Hepatocyte (in vitro differentiated cells): Measurements from ENCODE around the gene RAB3IL1. TPM values are rescaled to one million over a fixed set of nuclear protein-coding genes. Genes with fewer than 3 reads are reported as not detected.

Experiments
- DNase-seq: peaks from one replicate; pipeline ENCODE4 v3.0.0-alpha.2; 2016; ENCODE audit warnings: low spot score
- H2AFZ ChIP-seq: fragments of 200-600 bp; sonication (generic); 2 replicates; pipeline ENCODE4 v1.6.0; 2016; ENCODE audit warnings: antibody characterized with exemption, mild to moderate bottlenecking
- H3K27ac ChIP-seq: fragments of 200-600 bp; sonication (generic); 2 replicates; pipeline ENCODE4 v1.5.1; 2016; ENCODE audit warnings: mild to moderate bottlenecking
- H3K27me3 ChIP-seq: fragments of 200-600 bp; sonication (generic); 2 replicates; pipeline ENCODE4 v1.6.1; 2016
- H3K36me3 ChIP-seq: fragments of 200-600 bp; sonication (generic); replicated peaks from 2 replicates; pipeline ENCODE4 v1.5.1; 2016; ENCODE audit warnings: low read depth; ENCODE audit not compliant: insufficient read depth
- H3K4me1 ChIP-seq: fragments of 200-600 bp; sonication (generic); 2 replicates; pipeline ENCODE4 v1.5.1; 2016; ENCODE audit warnings: mild to moderate bottlenecking, moderate library complexity; ENCODE audit not compliant: insufficient read depth
- H3K4me2 ChIP-seq: fragments of 200-600 bp; sonication (generic); 2 replicates; pipeline ENCODE4 v1.6.0; 2016
- H3K4me3 ChIP-seq: fragments of 200-600 bp; sonication (generic); 2 replicates; pipeline ENCODE4 v1.5.1; 2016; ENCODE audit warnings: mild to moderate bottlenecking
- H3K79me2 ChIP-seq: fragments of 200-600 bp; sonication (generic); 2 replicates; pipeline ENCODE4 v1.6.0; 2017; ENCODE audit warnings: mild to moderate bottlenecking
- H3K9me2 ChIP-seq: fragments of 200-600 bp; sonication (generic); replicated peaks from 2 replicates; pipeline ENCODE4 v1.6.0; 2017; ENCODE audit warnings: mild to moderate bottlenecking; ENCODE audit not compliant: insufficient read depth
- H3K9me3 ChIP-seq: fragments of 200-600 bp; sonication (generic); 2 replicates; pipeline ENCODE4 v1.5.1; 2016; ENCODE audit warnings: low read depth, mild to moderate bottlenecking
- H4K20me1 ChIP-seq: fragments of 200-600 bp; sonication (generic); 2 replicates; pipeline ENCODE4 v1.6.0; 2016; ENCODE audit warnings: mild to moderate bottlenecking; ENCODE audit not compliant: insufficient read depth, poor library complexity, severe bottlenecking
- EZH2 ChIP-seq: fragments of 200-600 bp; sonication (generic); IDR thresholded peaks from 2 replicates; pipeline ENCODE4 v1.6.1; 2016; ENCODE audit warnings: antibody characterized with exemption, mild to moderate bottlenecking, borderline replicate concordance
- EZH2phosphoT487 ChIP-seq: fragments of 200-600 bp; sonication (generic); IDR thresholded peaks from one replicate; pipeline ENCODE4 v1.6.1; 2018; ENCODE audit warnings: antibody characterized with exemption, mild to moderate bottlenecking, low read depth, moderate library complexity; ENCODE audit not compliant: unreplicated experiment, severe bottlenecking
- WGBS: methylation state at CpG from one replicate; pipeline ENCODE4 v1.1.6; 2016; ENCODE audit warnings: low lambda C conversion rate; ENCODE audit errors: missing lambda C conversion rate; 5-methylcytosine and 5-hydroxymethylcytosine counted together
- polyA plus RNA-seq: library from polyadenylated mRNA; unstranded; fragments of >200 nt; fragmentation: Nextera tagmentation; extraction: Ambion mirVana; gene quantifications from 2 replicates; pipeline ENCODE4 v1.2.1, GENCODE V29; 2016
- total RNA-seq: library from RNA; depleted of rRNA; stranded (reverse); fragments of >200 nt; gene quantifications from 2 replicates; pipeline ENCODE4 v1.2.3, GENCODE V29; 2014
- TF ChIP-seq, protein P1 (sequence below): fragments of 200-600 bp; sonication (generic); IDR thresholded peaks from 2 replicates; pipeline ENCODE4 v1.5.1; 2016; ENCODE audit warnings: antibody characterized with exemption, mild to moderate bottlenecking; ENCODE audit not compliant: poor library complexity

RAB3IL1 gene
- total and polyA plus RNA-seq, 2 experiments from 2014 or later: 10.8 to 18.6 TPM

DNA sequence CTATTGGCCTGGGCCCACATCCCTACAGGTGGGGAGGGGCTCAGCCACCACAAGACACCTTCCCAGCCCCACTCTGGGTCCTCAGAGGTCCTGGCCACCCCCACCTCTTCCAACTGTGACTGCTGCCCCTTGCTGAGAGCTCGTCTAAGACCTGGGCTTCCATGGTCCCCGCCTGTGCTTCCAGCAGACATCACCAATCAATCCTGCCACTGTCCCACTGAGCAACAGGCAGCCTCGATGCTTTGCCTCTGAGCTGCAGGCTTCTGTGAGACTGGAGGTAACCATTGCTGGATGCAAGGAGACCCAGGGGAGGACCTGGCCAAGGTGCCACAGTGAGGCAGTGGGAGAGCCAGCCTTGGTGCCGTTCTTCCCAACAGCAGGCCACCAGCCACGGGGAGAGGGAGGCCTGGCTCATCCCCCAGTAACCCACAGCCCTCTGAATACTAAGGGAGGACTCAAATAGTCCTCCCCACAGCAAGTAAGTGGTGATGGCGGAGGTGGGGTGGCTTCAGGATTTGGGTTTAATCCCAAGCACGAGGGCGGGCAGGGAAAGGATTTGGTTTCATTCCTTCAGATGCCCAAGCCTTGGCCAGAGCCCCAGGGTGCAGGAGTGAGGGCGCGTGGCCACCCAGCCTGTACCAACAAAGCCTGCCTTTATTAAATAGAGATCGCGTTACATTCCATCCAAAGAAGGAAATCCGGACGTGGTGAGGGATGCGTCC lies 20.5 kb downstream of the RAB3IL1 start:
- 87% methylated on average over 15 of the region's 15 CpGs for WGBS
- H3K9me3 ChIP-seq: no peaks in the 10 kb centered on the region
- no peaks in the 10 kb centered on the region for H3K36me3 ChIP-seq
- H4K20me1 ChIP-seq: no peaks in the 10 kb centered on the region
- no peaks in the 10 kb centered on the region for H3K27me3 ChIP-seq
- TF ChIP-seq EZH2 (no peak), EZH2phosphoT487 (no peak)
- TF ChIP-seq, protein P1, sequence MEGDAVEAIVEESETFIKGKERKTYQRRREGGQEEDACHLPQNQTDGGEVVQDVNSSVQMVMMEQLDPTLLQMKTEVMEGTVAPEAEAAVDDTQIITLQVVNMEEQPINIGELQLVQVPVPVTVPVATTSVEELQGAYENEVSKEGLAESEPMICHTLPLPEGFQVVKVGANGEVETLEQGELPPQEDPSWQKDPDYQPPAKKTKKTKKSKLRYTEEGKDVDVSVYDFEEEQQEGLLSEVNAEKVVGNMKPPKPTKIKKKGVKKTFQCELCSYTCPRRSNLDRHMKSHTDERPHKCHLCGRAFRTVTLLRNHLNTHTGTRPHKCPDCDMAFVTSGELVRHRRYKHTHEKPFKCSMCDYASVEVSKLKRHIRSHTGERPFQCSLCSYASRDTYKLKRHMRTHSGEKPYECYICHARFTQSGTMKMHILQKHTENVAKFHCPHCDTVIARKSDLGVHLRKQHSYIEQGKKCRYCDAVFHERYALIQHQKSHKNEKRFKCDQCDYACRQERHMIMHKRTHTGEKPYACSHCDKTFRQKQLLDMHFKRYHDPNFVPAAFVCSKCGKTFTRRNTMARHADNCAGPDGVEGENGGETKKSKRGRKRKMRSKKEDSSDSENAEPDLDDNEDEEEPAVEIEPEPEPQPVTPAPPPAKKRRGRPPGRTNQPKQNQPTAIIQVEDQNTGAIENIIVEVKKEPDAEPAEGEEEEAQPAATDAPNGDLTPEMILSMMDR: no peak
- no peaks in the 10 kb centered on the region for H3K9me2 ChIP-seq
- no peak overlapping the region for H3K27ac ChIP-seq
- H3K79me2 ChIP-seq: no peaks in the 10 kb centered on the region
- H2AFZ ChIP-seq: no peak overlapping the region
- H3K4me1 ChIP-seq: no peaks in the 10 kb centered on the region
- H3K4me3 ChIP-seq: no peak overlapping the region
- no peak for DNase-seq
- no peak overlapping the region for H3K4me2 ChIP-seq

DNA sequence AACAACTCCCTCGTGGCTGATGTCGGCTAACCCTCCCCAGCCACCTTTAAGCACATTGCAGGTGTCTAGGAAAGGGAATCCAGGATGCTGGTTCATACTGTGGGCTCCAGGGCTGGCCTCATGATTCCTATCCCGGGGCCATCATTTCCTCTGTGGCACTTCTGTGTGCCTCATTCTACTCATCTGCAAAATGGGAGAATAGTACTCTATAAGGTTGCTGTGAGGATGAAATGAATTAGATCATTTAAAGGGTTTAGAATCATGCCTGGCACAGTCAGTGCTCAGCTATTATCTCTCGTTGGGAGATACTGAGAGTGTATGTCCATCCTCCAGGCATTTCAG lies 21.7 kb downstream of the RAB3IL1 start:
- H3K79me2 ChIP-seq: no peaks in the 10 kb centered on the region
- no peak overlapping the region for H3K4me3 ChIP-seq
- no peaks in the 10 kb centered on the region for H4K20me1 ChIP-seq
- no peak overlapping the region for H3K4me2 ChIP-seq
- no peak overlapping the region for H3K27ac ChIP-seq
- peaks cover 3% of the 10 kb centered on the region for H3K4me1 ChIP-seq
- no peak for DNase-seq
- TF ChIP-seq EZH2 (no peak), EZH2phosphoT487 (no peak)
- TF ChIP-seq, protein P1: no peak
- no peaks in the 10 kb centered on the region for H3K9me3 ChIP-seq
- H3K36me3 ChIP-seq: no peaks in the 10 kb centered on the region
- H3K27me3 ChIP-seq: no peaks in the 10 kb centered on the region
- no peak overlapping the region for H2AFZ ChIP-seq
- H3K9me2 ChIP-seq: no peaks in the 10 kb centered on the region
- WGBS: 81% methylated on average over 4 of the region's 4 CpGs

DNA sequence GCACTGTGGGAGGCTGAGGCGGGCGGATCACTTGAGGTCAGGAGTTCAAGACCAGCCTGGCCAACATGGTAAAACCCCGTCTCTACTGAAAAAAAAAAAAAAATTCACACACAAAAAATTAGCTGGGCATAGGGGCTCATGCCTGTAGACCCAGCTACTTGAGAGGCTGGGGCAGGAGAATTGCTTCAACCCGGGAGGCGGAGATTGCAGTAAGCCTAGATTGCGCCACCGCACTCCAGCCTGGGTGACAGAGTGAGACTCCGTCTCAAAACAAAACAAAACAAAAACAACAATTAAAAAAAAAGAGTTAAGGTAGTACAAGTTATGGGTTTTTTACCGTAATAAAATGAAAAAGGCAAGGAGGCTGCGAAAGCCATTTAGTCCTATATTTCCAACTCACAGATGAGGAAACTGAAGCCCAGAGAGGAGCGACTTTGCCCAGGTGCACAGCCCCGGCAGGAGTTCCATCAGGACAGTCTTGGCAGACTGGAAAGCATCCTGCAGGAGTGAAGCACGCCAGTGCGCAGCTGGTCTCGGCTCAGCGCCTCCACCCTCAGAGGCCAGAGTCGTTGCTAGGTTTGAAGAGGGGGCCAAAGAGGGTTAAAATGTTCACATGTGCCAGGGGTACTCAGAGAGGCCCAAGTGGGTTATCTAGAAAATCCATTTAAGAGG lies 22.2 kb downstream of the RAB3IL1 start:
- Histone ChIP-seq H2AFZ (no peak overlapping the region), H3K36me3 (no peaks in the 10 kb centered on the region), H3K4me2 (no peak overlapping the region), H3K9me2 (no peaks in the 10 kb centered on the region), H3K27me3 (no peaks in the 10 kb centered on the region), H3K4me3 (no peak overlapping the region), H3K79me2 (no peaks in the 10 kb centered on the region), H4K20me1 (no peaks in the 10 kb centered on the region), H3K4me1 (peaks cover 8% of the 10 kb centered on the region), H3K27ac (no peak overlapping the region), H3K9me3 (no peaks in the 10 kb centered on the region)
- TF ChIP-seq EZH2phosphoT487 (no peak), EZH2 (no peak)
- TF ChIP-seq, protein P1: no peak
- no peak for DNase-seq
- 88% methylated on average over 17 of the region's 17 CpGs for WGBS
